Activated T-cell treated with anti-CD3 and anti-CD28 coated beads, Interleukin-2, amount 50 U/mL, for 1 hour (primary cell): Measurements from ENCODE around the gene CFAP92.
"Not testable (repeated sequence)": the region's sequence is repeated elsewhere in the genome, so short reads cannot be mapped to it uniquely, and the experiment has no call there.

Experiments used
- DNase-seq: peaks from one replicate; pipeline ENCODE4 v3.0.0-alpha.2; 2020

Gene CFAP92

GRCh38 chr3:128889139-128889894, 104.6 kb downstream of the CFAP92 start:
- no peak for DNase-seq

GRCh38 chr3:128884992-128885391, 108.9 kb downstream of the CFAP92 start:
- no peak for DNase-seq

DNA sequence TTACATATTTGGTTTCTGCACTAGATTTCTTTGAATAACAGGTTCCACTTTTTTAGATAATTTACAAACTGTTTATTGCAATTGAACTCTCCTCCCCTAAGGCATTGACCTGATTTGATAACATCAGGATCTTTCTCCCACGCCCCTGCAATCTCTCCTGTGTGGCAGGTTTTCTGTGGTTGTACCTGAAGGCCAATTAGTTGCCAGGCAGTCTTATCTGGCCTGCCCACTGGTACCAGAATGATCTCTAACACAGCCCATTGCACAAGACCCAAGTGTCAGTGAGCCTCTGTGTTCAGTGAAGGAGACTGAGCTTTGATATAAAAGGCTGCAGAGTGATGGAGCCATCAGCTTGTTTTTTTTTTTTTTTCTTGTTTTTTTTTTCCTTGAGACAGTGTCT, 111.2 kb downstream of the CFAP92 start:
- DNase-seq = no peak

DNA sequence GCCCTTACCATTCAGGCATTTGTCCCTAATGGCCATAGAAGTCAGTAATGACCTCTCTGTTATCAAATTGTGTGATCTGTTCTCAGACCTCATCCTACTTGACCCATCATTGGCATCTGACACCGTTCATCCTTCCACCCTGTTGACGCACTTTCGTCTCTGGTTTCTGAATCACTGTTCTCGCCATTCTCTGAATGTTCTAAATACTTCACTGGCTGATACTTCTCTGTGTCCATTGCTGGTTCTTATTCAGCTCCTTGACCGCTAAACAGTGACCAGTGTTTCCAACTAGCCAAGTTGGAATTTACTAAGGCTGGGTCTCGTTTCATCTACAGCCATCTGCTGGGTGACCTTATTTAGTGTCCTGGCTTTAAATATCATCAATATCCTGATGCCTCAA, 112.3 kb downstream of the CFAP92 start:
- no peak for DNase-seq

GRCh38 chr3:128880455-128880854, 113.4 kb downstream of the CFAP92 start:
- DNase-seq = not testable (repeated sequence)

DNA sequence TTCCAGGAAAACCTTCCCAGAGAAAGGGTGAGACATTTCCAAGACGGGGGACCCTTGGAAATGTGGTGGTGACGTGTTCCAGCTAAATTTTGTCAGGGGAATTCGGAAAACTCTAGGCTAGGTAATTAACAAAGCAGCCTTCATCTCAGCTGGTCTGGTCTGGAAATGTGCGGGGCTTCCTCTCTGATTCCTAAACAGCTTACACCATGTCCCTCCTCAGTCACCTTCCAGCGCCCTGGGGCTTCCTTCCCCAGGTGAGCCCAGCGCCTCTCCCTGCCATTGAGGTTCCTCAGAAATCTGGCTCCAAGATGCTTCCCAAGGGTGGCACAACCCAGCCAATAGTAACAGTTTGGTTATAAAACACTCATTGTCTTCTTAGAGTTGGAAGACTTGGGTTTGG, 113.9 kb downstream of the CFAP92 start:
- DNase-seq = peak; percentile 25

GRCh38 chr3:128879125-128879969, 114.5 kb downstream of the CFAP92 start, which contains the start of gene ACAD9:
ACAD9 (plus strand) TSS chr3:128879620; CDS start chr3:128879692, 72 bp downstream.
- peak; percentile 98 for DNase-seq

DNA sequence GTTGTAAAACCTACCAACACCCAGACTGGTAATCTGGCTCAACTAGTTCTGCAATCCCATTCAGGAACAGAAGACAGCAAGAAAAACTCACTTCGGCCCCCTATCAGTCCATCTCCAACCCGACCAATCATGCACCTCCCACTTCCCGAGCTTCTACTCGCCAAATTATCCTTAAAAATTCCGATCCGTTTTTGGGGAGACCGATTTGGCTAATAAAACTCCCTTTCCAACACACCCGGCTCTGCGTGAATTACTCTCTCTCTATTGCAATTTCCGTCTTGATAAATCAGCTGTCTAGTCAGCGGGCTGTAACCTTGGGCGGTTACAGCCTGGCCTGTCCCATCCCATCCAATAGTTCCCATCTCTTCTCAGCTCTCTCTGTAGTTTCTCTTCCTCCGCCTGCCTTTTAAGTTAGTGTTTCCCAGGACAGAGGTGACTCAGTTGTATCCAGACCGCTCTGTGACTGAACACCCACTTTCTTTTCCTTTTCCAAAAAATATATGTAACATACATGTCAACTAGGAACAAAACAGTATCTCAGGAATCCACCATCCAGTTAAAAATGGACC, 115.2 kb downstream of the CFAP92 start:
- no peak for DNase-seq

- DNase-seq = no peak
These were observed 115.8 kb downstream of the CFAP92 start for GRCh38 chr3:128878011-128878457.

- peak; percentile 65 for DNase-seq
These were observed 118.2 kb downstream of the CFAP92 start for GRCh38 chr3:128875556-128876120.

- no peak for DNase-seq
These were observed 119.2 kb downstream of the CFAP92 start for GRCh38 chr3:128874481-128875180.

- no peak for DNase-seq
These were observed 120.4 kb downstream of the CFAP92 start for GRCh38 chr3:128873244-128874022.

DNA sequence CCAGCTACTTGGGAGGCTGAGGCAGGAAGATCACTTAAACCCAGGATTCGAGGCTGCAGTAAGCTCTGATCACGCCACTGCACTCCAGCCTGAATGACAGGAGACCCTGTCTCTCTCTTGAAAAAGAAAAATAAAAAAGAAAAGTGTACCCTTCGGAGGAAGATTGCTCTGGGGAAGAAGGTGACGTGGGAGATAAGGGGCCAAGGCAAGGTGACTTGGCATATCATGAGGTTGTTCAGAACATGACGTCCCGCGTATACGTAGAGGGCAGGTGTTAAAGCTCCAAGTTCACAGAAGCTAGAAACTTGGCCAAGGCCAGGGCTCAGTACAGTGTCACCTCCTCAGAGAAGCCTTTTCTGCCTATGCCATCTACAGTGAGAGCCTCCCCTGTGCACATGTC, 121.1 kb downstream of the CFAP92 start:
- no peak for DNase-seq

DNA sequence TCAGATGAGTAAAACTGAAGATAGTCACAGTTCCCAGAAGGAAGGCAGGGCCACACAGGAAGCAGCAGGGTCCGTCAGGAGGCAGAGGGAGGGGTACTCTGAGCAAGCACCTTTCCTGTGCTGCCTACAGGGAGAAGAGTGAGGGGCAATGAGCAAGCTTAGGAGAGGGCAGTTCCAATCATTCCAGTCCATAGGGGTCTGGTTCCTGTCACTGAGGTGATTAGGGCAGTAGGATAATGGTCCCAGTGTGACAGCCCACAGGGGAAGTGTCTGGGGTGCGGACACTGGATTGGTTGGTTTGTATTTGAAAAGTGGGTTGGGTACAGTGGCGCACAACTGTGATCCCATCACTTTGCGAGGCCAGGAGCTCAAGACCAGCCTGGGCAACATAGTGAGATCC, 121.6 kb downstream of the CFAP92 start:
- DNase-seq = no peak

GRCh38 chr3:128870347-128870746, 123.5 kb downstream of the CFAP92 start:
- no peak for DNase-seq

DNA sequence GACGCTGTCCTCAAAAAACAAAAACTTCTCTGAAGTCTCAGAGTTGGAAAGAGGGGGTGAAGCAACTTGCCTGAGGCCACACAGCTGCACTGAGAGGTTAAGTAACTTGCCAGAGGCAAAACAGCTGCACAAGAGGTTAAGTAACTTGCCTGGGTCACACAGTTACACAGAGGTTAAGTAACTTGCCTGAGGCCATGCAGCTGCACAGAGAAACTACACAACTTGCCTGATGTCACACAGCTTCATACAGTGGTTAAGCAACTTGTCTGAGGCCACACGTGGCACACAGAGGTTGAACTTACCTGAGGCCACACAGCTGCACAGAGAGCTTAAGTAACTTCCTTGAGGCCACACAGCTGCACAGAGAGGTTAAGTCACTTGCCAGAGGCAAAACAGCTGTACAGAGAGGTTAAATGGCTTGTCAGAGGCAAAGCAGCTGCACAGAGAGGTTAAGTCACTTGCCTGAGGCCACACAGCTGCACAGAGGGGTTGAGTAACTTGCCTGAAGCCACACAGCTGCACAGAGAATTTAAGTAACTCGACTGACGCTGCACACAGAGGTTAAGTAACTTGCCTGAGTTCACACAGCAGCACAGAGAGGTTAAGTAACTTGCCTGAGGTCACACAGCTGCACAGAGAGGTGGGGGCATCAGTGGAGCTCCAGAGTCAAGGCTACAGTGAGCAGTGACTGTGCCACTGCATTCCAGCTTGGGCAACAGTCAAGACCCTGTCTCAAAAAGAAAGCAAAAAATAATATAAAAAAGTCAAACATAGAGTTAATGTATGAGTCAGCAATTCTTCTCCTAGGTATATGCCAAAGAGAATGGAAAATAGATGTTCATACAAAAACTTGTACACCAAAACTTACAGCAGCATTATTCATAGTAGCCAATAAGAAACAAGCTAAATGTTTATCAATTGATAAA, 126.4 kb downstream of the CFAP92 start:
- DNase-seq = no peak

- not testable (repeated sequence) for DNase-seq
These were observed 128.7 kb downstream of the CFAP92 start for GRCh38 chr3:128864849-128865804.

GRCh38 chr3:128864351-128864811, 129.5 kb downstream of the CFAP92 start:
- no peak for DNase-seq

DNA sequence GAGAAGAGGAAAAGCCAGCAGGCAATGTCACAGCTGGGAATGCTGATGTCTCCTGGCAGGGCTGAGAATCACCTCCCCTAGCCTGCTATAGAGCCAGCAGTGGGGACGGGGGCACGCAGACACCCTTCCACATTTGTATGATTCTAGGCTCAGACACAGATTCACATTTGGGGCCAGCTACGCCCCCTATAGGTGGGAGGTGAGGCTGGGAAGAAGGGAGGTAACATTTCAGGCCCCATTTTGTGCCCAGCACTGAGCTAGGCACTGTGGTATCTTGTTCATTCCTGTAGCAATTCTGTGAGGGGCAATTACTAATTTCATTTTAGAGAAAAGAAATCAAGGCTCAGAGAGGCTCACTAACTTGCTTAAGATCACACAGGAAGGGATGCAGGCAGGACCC, 130.3 kb downstream of the CFAP92 start:
- no peak for DNase-seq
